Fibroblast of skin of back (primary cell): ENCODE measurements around the gene CAMTA1.
"Not testable (repeated sequence)": the region's sequence is repeated elsewhere in the genome, so short reads cannot be mapped to it uniquely, and the experiment has no call there.

Source experiments
- DNase-seq: peaks from one replicate; pipeline ENCODE4 v3.0.0-alpha.2; 2013

Gene CAMTA1

DNA sequence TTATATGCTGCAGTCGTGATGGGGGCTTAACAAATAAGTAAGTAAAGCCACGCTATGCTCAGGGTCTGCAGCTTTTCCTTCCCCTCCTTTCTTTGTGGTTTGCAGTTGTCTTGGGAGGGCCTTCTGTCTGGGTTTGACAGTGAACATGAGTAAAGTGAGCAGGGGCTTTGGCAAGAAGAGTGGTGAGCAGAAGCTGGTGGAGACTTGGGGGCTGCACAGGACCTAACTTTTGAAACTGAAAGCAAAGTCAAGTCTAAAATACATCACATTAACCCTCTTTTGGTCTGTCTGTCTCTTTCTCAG, 617.2 kb downstream of the CAMTA1 start:
- DNase-seq, result no peak

- DNase-seq, result no peak
These were observed 618.2 kb downstream of the CAMTA1 start for GRCh38 chr1:7403265-7404045.

DNA sequence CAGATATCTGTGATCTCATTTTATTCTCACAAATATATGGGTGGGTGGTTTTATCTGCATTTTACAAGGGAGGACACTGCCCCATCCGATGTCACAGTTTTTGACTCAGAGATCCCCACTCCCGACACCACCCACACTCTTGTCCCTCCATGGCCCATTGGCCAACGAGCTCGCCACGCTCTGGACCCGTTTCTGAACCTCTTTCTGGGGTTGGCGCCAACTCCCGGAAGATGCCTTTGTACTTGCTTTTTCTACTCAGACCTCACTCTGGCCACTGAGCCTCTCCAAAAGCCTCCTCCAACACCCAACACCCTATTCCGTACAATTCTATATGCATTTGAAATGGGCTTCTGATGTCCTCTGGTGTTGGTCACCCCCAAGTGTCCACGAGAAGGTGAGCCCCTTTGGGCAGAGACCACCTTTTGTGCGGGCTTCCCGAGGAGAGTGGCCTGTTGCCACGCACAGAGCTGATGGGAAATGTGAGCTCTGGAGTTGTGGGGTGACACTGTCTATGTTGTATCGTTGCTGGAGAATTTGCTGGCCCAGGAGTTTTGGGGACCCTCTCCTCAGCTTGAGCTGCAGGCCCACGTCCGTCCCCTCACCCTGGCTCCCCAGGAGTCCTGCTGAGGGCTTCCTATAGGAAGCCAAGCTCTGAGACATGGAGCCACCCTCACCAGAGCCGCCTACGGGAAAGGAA, 618.9 kb downstream of the CAMTA1 start:
- no peak for DNase-seq

- DNase-seq, result no peak
These were observed 620.7 kb downstream of the CAMTA1 start for GRCh38 chr1:7405844-7406500.

- DNase-seq, result no peak
These were observed 621.6 kb downstream of the CAMTA1 start for GRCh38 chr1:7406641-7407543.

- DNase-seq, result no peak
These were observed 622.3 kb downstream of the CAMTA1 start for GRCh38 chr1:7407544-7407895.

DNA sequence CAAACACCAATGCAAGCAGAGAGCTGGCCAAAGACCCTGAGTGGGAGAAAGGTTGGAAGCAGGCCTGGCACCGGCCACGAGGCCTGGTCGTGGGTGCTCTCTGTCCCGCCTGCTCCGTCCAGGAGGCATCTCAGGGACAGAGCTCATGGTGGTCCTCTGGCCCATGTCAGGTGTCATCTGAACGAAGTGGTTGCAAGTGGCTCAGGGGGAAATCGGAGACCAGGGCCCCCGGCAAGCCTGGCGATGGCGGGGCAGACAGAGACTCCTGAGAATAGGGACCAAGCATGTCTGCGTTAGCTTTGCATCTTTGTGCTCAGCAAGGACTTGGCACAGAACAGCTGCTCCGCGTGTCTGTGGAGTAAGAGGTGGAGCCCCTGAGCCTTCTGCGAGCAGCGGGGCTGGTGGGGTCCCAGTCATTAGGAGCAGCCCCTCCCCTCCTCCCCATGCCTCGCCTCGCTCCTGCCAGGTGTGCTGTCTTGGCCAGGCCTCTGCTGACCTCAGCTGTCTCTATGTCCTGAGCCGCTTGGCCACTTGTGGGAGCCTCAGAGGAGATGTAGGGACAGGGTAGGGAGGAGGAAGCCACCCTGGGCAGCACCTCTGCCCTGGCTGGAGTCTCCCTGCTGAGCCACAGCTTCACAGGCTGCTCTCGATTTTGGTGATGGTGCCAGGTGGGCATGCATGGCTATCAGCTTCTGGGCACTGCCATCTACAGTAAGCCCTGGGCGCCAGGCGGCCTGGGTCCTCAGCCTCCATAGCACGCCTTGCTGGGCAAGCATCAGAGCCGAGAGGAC, 622.9 kb downstream of the CAMTA1 start:
- DNase-seq, result no peak

- DNase-seq, result no peak
These were observed 623.5 kb downstream of the CAMTA1 start for GRCh38 chr1:7408771-7409150.

- DNase-seq, result no peak
These were observed 624.0 kb downstream of the CAMTA1 start for GRCh38 chr1:7409278-7409677.

DNA sequence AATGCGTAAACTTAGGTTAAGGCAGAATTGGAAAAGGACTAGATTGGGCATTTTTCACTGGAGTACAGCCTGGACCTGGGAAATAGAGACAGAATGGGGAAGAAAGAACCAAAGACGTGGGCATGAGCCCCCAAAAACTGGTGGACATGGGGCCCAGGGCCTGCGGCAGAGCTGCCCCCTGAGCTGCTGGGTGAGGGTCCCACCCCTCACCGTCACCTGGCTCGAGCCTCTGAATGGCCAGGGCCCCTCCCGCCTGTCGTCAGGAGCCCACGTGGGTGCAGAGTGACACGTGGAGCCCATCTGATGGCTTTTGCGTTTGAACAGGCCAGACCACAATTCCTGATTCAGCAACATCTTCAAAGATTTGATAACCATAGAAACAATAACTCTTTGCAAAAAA, 624.9 kb downstream of the CAMTA1 start:
- no peak for DNase-seq

DNA sequence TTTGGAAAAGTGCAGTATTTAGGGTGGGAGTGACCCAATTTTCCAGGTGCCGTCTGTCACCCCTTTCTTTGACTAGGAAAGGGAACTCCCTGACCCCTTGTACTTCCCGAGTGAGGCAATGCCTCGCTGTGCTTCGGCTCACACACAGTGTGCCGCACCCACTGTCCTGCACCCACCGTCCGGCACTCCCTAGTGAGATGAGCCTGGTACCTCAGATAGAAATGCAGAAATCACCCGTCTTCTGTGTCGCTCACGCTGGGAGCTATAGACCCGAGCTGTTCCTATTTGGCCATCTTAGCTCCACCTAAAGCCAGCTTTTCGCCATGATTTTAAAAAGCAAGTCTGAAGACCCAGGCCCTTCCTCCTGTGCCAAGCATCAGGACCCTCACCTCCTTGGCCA, 632.4 kb downstream of the CAMTA1 start:
- DNase-seq, result not testable (repeated sequence)

- no peak for DNase-seq
These were observed 633.3 kb downstream of the CAMTA1 start for GRCh38 chr1:7418442-7419080.

DNA sequence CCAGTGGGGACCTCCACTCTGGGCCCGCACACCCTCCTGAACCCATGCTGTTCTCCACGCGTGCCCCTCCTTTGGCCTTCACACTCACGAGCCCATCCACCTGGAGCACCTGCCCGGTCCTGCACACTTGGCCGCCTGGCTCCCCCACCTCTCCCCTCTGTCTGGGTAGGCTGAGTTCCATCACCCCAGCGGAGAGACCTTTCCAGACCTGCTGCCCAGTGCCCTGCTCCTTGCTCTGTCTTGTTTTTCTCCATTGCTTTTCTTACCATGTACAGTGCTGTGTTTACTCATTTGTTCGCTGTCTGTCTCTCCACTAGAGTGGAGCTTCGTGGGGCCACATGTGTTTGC, 634.8 kb downstream of the CAMTA1 start:
- no peak for DNase-seq

DNA sequence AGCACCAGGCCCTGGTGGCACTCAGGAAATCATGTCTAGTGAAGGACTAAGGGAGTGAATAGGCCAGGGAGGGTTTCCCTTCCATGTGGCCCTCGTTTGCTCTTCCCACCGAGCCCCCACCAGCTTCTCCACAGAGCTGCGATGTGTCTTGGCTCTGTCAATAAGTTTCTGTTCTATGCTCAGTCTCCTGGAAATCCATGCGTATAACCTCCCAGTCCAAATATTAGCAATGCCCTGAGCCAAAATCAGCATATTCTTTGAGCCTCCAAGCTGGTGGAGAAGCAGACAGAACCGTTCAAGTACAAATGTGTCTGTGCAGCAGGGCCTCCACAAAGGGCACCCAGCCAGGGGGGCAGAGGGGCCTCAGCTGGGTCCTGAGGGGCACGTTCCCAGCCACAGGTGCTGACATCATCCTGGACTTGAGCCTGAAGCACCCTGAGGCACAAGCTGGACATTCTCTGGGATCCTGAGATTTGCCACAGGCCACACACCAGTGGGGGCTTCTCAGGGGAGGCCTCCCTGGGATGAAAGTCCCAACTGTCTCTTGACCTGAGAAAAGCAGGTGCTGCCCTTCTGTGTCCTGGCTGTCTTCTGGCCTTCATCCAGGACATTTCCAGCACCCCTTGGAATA, 635.3 kb downstream of the CAMTA1 start:
- no peak for DNase-seq

DNA sequence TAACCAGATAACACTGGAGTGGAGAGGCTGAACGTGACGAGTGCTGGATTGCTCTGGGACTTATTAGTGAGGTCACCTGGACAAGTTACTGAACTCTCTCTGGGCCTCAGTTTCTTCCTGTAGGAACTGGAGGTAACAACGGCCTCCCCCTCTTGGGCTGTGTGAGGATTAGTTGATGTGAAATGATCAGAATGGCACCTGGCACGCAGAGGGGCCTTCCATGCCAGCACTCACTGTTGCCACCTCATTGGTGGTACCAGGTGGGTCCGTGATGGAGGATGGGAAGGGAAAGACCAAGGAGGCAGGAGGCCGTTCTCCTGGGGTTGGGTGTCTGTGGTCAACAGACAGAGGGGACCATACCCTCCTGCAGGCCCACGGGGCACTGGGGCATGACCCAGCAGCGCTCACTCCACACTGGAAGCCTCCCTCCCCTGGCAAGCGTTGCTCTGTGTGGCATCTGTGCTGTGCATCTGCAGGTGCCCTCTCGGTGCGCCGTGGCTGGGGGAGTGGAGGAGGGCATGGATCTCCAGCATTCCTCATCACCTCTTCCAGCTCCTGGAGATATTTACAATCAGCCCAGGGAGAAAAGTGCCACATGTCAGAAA, 636.3 kb downstream of the CAMTA1 start:
- no peak for DNase-seq

DNA sequence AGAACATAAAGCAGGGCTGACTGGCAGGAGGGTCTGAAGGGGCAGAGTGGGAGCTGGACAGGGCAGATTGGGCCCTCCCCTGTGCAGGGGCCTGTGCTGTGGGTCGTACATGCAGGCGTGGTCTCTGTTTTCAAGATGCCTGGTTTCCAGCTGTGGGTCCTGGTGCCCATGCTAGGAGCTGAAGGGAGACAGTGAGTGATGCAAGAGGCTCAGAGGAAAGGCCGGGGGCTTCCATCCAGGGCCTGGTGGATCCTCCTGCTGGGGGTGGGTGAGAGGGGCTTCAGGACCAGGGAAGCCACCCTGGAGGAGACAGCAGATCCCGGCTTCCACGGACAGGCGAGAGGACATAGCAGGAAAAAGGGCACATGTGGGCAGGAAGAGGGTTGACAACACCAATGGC, 636.8 kb downstream of the CAMTA1 start:
- DNase-seq, result no peak

DNA sequence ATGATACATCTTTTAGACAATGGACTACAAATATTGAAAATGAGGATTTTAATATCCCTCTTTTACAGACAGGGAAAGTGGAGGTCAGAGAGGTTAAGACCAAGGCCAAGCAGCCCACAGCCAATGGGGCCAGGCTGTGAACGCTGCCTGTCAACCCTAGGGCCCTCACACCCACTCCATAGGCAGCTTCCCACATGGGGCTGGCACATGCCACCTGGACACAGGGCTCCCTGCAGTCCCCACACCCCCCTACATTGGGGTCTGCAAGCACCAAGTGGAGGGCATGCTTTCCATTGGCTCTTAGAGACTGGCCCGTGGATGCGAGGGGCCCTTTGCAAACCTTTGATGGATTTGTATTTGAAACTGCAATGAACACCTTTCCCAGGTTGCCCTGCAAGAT, 637.3 kb downstream of the CAMTA1 start:
- no peak for DNase-seq

DNA sequence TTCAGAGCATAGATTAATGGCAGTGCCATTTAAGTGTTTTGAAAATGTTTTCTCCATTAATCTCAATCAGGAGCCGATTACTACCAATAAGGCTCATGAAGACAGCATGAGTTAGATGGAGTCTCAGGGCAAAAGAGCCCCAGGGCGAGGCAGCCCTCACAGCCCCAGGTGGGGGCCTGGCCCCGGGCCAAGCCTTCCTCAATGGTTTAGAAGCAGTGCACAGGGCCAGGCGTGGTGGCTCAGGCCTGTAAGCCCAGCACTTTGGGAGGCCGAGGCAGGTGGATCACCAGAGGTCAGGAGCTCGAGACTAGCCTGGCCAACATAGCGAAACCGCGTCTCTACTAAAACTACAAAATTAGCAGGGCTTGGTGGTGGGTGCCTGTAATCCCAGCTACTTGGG, 637.7 kb downstream of the CAMTA1 start:
- no peak for DNase-seq

DNA sequence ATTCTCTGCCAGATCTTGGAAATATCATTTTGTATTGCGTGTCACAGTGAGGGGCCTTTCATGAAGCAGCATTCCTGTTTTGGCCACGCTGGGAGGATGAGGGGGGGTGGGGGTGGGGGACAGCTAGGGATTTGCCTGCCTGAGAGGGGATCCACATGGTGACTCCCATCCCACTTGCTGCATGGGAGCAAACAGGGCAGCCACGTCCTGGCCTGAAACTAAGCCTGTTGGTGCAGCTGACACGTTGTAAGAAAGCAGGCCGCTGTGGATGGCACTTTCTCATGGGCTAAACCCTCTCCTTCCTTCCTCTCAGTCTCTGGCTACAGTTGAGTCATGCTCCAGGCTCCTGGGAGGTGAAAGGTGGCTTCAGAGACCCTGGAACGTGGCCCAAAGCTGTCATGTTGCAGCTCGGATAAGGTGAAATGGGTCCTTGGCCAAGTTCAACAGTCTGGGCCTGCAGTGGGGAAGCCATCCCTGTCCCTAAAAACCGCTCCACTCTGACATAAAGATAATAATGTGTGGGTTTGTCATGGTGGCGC, 639.2 kb downstream of the CAMTA1 start:
- peak; percentile 14 for DNase-seq

GRCh38 chr1:7425229-7425628, 640.0 kb downstream of the CAMTA1 start:
- no peak for DNase-seq

DNA sequence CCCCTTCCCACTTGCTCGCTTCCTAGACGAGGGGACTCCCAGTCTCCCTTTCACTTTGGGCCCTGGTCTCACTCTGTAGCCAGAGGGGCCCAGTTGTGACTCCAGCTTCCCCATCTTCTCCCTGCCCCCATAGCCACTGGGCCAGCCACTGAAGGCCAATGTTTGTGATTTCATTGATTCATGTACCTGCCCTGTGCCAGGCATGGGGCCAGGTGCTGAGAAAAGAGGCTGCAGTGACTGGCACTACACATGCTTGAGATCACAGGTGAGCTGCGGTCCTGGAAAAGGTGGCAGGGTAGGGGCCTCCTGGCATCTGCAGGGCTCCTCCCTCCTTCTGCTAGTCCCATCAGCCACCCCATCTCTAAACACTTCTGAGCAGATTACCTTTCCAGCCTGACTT, 640.5 kb downstream of the CAMTA1 start:
- DNase-seq, result no peak
